A549 (cell line): Measurements from ENCODE around the gene TRMT1. TPM values are rescaled to one million over a fixed set of nuclear protein-coding genes. Genes with fewer than 3 reads are reported as not detected.

Experiments
- ATAC-seq, 2 experiments: fragments of 200-7000 bp in 1 of 2; fragments of >200 bp in 1 of 2; cut with Nextera tagmentation in 1 of 2; cut with Tn5 transposase in 1 of 2; 3 replicates each; pipeline versions ENCODE4 v1.8.0 to v1.9.1; 2018 to 2020; ENCODE audit warnings: mild to moderate bottlenecking in 1 of 2, moderate library complexity in 1 of 2
- CTCF ChIA-PET: fragments of 300-600 bp; sonication (Branson Sonifier 250); formaldehyde crosslinking; extraction: SDS; loops from one replicate; lab custom pipeline; 2021; ENCODE audit warnings: antibody characterized with exemption, inconsistent platforms; lab: Yijun Ruan, JAX
- POLR2A ChIA-PET: fragments of 350-600 bp; formaldehyde crosslinking; extraction: SDS; loops from one replicate; lab custom pipeline; 2021; ENCODE audit warnings: antibody characterized with exemption, inconsistent platforms; lab: Yijun Ruan, JAX
- DNase-seq, 2 experiments: peaks; one replicate each; pipeline versions ENCODE4 v3.0.0 to v3.0.0-alpha.2; 2011 to 2016; ENCODE audit warnings: low read depth in 1 of 2, low spot score in 1 of 2
- FAIRE-seq: peaks from 2 replicates; lab custom pipeline; 2011; peaks lifted over from hg19 to GRCh38; lab: Jason Lieb, UNC
- H3K27ac ChIP-seq, 2 experiments: fragments of >200 bp; sonication (Bioruptor Twin); formaldehyde crosslinking; 3 replicates each; pipeline ENCODE4 v1.5.1; 2016 to 2017
- H3K4me1 ChIP-seq: fragments of >200 bp; sonication (Bioruptor Twin); formaldehyde crosslinking; 3 replicates; pipeline ENCODE4 v1.6.1; 2016
- H3K4me2 ChIP-seq: fragments of >200 bp; sonication (Bioruptor Twin); formaldehyde crosslinking; 3 replicates; pipeline ENCODE4 v1.6.1; 2016
- H3K4me3 ChIP-seq: fragments of >200 bp; sonication (Bioruptor Twin); formaldehyde crosslinking; 3 replicates; pipeline ENCODE4 v1.5.1; 2016
- H3K9me3 ChIP-seq: fragments of >200 bp; sonication (Bioruptor Twin); formaldehyde crosslinking; 3 replicates; pipeline ENCODE4 v1.6.1; 2016
- CBX8 ChIP-seq: fragments of 200-600 bp; sonication (generic); IDR thresholded peaks from 2 replicates; pipeline ENCODE4 v1.6.1; 2016
- CHD4 ChIP-seq: fragments of 200-600 bp; sonication (generic); IDR thresholded peaks from 2 replicates; pipeline ENCODE4 v1.6.1; 2016; ENCODE audit warnings: antibody characterized with exemption, mild to moderate bottlenecking, borderline replicate concordance
- HDAC2 ChIP-seq: fragments of 200-600 bp; sonication (generic); IDR thresholded peaks from 2 replicates; pipeline ENCODE4 v1.6.1; 2016
- HEYL ChIP-seq: fragments of 250-450 bp; sonication (Bioruptor Pico); IDR thresholded peaks from 2 replicates; pipeline ENCODE4 v1.8.0; 2021; ENCODE audit warnings: mild to moderate bottlenecking, moderate library complexity
- HOXB13 ChIP-seq: fragments of 250-450 bp; sonication (Bioruptor Pico); IDR thresholded peaks from 2 replicates; pipeline ENCODE4 v1.5.0; 2020; ENCODE audit warnings: low read depth, mild to moderate bottlenecking, moderate library complexity
- JUNB ChIP-seq: fragments of >200 bp; sonication (Bioruptor Twin); formaldehyde crosslinking; IDR thresholded peaks from 2 replicates; pipeline ENCODE4 v1.6.1; 2016
- MAZ ChIP-seq: fragments of 150-350 bp; IDR thresholded peaks from 2 replicates; pipeline ENCODE4 v1.6.1; 2014; ENCODE audit warnings: antibody characterized with exemption, low read depth, low read length, borderline replicate concordance
- NPAS2 ChIP-seq: fragments of 250-450 bp; sonication (Bioruptor Pico); IDR thresholded peaks from 2 replicates; pipeline ENCODE4 v1.8.0; 2022; ENCODE audit warnings: mild to moderate bottlenecking, moderate library complexity, borderline replicate concordance
- PHF8 ChIP-seq: fragments of 200-600 bp; sonication (generic); IDR thresholded peaks from 2 replicates; pipeline ENCODE4 v1.6.1; 2016; ENCODE audit warnings: low read depth, mild to moderate bottlenecking, antibody characterized with exemption, moderate library complexity, borderline replicate concordance
- POLR2AphosphoS2 ChIP-seq: conservative IDR thresholded peaks from 2 replicates; pipeline ENCODE4 v1.6.1; 2012; ENCODE audit warnings: low read length, improper control_type of control experiment, inconsistent platforms
- RCOR1 ChIP-seq: fragments of 150-350 bp; IDR thresholded peaks from 2 replicates; pipeline ENCODE4 v1.6.1; 2014; ENCODE audit warnings: antibody characterized with exemption, low read length, low read depth
- RFX5 ChIP-seq: fragments of 450-650 bp; IDR thresholded peaks from 2 replicates; pipeline ENCODE4 v1.7.1; 2014; ENCODE audit warnings: antibody characterized with exemption, mild to moderate bottlenecking, moderate library complexity
- RNF2 ChIP-seq: fragments of 200-600 bp; sonication (generic); IDR thresholded peaks from 2 replicates; pipeline ENCODE4 v1.6.1; 2016; ENCODE audit warnings: low read depth, mild to moderate bottlenecking, antibody characterized with exemption, moderate library complexity, borderline replicate concordance
- SMC3 ChIP-seq: fragments of >200 bp; sonication (Bioruptor Twin); formaldehyde crosslinking; IDR thresholded peaks from 3 replicates; pipeline ENCODE4 v1.6.1; 2018; ENCODE audit warnings: inconsistent platforms
- TFCP2L1 ChIP-seq: fragments of 250-450 bp; sonication (Bioruptor Pico); IDR thresholded peaks from 2 replicates; pipeline ENCODE4 v1.5.0; 2021; ENCODE audit warnings: mild to moderate bottlenecking
- TP53 ChIP-seq: fragments of 250-450 bp; sonication (Bioruptor Pico); IDR thresholded peaks from 2 replicates; pipeline ENCODE4 v1.5.0; 2021; ENCODE audit warnings: mild to moderate bottlenecking, moderate library complexity
- WGBS: methylation state at CpG from one replicate; pipeline ENCODE4 v1.1.6; 2017; ENCODE audit errors: missing lambda C conversion rate; 5-methylcytosine and 5-hydroxymethylcytosine counted together
- polyA plus RNA-seq, 4 experiments: library from polyadenylated mRNA; depleted of rRNA in 3 of 4; stranded (reverse); fragments of >200 nt; fragmentation: RNase III in 1 of 4; extraction: RNeasy Plus Mini Kit Qiagen cat#74134 plus additional on column Dnase treatment in 1 of 4; gene quantifications; 2 replicates in 3 of 4; 3 replicates in 1 of 4; pipeline ENCODE4 v1.2.3, GENCODE V29; 2011 to 2017
- TF ChIP-seq, protein P1 (sequence below): IDR thresholded peaks from 2 replicates; pipeline ENCODE4 v1.6.1; 2012; ENCODE audit warnings: low read depth, borderline replicate concordance
- TF ChIP-seq, protein P2 (sequence below): fragments of >200 bp; sonication (Bioruptor Twin); formaldehyde crosslinking; IDR thresholded peaks from 3 replicates; pipeline ENCODE4 v1.5.1; 2016
- TF ChIP-seq, protein P3 (sequence below): fragments of 450-650 bp; IDR thresholded peaks from 2 replicates; pipeline ENCODE4 v1.6.1; 2014; ENCODE audit warnings: antibody characterized with exemption
- TF ChIP-seq, protein P4 (sequence below): fragments of 250-450 bp; sonication (Bioruptor Pico); IDR thresholded peaks from 2 replicates; pipeline ENCODE4 v1.5.0; 2020; ENCODE audit warnings: low read depth, mild to moderate bottlenecking, moderate library complexity
- TF ChIP-seq, protein P5 (sequence below): fragments of 250-450 bp; sonication (Bioruptor Pico); IDR thresholded peaks from 2 replicates; pipeline ENCODE4 v1.5.0; 2021; ENCODE audit warnings: mild to moderate bottlenecking, moderate library complexity, borderline replicate concordance

The TRMT1 gene
- polyA plus RNA-seq, 2 of the 4 experiments (the other 2 are of a cell fraction), result 18.2 to 29.8 TPM

DNA sequence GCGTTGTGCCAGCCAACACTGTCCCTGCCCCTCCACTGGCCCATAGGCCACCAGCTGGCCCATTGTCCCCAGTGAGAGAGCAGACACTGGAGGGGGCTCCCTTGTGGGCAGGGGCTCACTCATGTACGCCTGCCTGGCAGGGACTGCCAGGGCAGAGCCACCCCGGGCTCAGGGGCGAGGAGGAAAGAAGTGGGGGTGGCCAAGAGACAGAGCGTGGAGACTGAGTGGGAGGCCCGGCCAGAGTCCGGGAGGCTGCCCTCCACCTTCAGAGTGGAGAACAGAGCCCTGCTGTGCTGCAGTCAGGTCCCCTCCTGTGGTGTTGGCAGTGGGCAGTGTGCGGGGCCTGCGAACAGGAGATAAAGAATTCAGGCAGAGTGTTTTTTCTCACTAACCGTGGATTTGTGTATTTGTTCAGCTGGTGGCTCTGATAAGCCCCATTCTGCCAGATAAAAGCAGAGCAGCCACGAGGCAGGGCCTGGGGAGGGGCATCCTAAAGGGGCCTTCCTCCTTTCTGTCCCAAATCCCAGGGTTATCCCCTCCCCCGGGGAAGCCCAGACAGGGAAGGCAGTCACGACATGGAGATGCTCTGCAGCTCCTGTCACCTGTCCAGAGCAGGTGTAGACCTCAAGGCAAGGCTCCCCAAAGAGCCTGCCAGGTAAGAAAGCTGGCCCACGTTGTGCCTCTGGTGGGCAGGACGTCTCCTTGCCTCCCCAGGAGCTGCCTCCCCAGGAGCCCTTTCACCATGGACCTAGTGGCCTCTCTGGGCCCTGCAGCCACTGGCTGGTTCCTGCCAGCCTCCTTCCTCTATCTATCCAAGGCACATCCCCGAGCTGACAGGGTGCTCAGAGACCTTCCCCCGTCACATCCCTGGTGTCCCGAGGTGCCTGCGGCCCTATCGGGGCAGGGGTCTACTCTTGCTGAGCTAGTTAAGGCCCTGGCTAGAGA, 46.9 kb downstream of the TRMT1 start (continued):
- TF ChIP-seq JUNB (no peak), SMC3 (no peak)

DNA sequence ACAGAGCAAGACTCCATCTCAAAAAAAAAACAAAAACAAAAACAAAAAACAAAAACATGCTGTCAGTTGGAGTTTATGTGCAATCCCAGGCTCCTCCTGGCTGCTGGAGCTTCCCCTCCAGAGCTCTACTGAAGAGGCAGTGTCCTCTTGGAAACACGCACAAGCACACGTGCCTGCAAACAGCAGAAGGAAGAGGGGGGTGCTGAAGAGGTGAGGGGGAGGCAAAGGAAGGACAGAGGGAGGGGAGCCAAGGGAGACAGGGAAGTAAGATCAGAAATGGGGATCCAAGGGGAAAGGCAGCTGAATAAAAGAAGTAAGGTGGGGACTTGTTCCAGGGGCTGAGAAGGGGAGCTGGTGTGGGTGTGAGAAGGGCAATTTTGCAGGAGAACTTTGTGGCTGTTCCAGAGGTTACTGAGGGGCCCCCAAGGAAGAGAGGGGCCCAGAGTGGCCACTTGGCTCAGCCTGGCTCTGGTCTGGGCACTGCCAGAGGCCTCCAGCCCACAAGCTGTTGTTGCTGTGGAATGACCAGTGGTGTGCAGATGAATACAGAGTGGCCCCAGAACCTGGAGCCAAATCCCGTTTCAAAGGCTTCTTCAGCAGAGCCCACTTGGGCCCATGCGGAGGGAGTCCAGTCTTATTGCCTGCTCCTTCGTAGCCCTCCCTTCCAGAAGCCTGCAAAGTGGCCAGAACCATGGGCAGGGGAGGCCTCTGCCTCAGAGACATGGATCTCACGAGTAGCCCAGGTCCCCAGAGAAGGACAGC, 48.3 kb downstream of the TRMT1 start:
- H3K4me1 ChIP-seq, result no peaks in the 10 kb centered on the region
- no peak for ATAC-seq
- no peak for DNase-seq
- H3K4me3 ChIP-seq, result no peak overlapping the region
- POLR2A ChIA-PET, result no interaction called here
- H3K27ac ChIP-seq, result no peak overlapping the region
- no peak for FAIRE-seq
- CTCF ChIA-PET, result interaction anchor here (0.6 to 6.4 kb wide), 9 partner anchors 7 to 104 kb away, joined by 3 to 40 read pairs (median 8); no protein-coding TSS in a partner anchor
- H3K9me3 ChIP-seq, result no peaks in the 10 kb centered on the region
- WGBS, result 63% methylated on average over 2 of the region's 6 CpGs
- H3K4me2 ChIP-seq, result no peak overlapping the region
- TF ChIP-seq HOXB13 (CRISPR knock-in tag), result no peak
- no peak for TF ChIP-seq TP53 (CRISPR knock-in tag)

DNA sequence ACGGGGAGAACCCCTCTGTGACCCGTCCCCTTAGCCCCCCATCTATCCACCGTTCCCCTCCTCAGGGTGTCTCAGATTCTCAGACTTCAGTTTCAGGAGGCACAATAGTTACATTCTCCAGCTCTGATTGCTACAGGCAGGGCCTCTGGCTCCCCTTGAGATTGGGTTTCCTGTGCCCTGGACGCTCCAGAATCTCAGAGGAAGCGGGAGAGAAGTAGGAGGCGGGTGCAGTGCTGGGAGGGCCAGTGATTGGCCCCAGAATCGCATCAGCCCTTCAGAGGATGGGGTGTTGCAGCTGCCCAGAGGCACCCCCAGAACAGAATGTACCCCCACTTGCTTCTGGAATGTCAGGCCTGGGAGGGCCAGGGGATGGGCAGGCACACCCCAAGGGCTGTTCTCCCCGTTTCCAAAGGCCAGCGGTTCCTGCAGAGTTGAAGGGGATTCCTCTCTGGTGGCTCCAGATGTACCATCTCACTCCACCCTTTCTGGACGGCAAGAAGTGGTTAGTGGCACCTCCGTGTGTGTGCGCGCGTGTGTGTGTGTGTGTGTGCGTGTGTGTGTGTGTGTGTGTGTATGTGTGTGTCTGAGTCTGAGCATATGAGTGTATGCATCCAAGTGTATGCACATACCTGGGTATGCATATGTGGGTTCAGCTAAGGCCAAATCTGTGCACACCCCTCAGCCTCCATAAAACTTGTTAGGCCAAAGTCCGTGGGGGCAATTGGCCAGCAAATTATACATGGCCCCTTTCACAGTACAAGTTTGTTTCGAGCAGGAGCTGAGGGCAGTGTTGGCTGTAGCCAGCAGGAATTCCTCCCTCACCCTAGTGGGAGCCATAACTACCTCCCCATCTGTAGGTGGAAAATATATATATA, 49.4 kb downstream of the TRMT1 start:
- no peak for TF ChIP-seq TFCP2L1 (CRISPR knock-in tag)
- TF ChIP-seq PHF8, result no peak
- no peak for TF ChIP-seq CHD4
- no peak for TF ChIP-seq RNF2
- TF ChIP-seq, protein P1, sequence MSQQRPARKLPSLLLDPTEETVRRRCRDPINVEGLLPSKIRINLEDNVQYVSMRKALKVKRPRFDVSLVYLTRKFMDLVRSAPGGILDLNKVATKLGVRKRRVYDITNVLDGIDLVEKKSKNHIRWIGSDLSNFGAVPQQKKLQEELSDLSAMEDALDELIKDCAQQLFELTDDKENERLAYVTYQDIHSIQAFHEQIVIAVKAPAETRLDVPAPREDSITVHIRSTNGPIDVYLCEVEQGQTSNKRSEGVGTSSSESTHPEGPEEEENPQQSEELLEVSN, result no peak
- TF ChIP-seq HEYL, result no peak
- TF ChIP-seq, protein P2, sequence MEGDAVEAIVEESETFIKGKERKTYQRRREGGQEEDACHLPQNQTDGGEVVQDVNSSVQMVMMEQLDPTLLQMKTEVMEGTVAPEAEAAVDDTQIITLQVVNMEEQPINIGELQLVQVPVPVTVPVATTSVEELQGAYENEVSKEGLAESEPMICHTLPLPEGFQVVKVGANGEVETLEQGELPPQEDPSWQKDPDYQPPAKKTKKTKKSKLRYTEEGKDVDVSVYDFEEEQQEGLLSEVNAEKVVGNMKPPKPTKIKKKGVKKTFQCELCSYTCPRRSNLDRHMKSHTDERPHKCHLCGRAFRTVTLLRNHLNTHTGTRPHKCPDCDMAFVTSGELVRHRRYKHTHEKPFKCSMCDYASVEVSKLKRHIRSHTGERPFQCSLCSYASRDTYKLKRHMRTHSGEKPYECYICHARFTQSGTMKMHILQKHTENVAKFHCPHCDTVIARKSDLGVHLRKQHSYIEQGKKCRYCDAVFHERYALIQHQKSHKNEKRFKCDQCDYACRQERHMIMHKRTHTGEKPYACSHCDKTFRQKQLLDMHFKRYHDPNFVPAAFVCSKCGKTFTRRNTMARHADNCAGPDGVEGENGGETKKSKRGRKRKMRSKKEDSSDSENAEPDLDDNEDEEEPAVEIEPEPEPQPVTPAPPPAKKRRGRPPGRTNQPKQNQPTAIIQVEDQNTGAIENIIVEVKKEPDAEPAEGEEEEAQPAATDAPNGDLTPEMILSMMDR, result no peak
- no peak for TF ChIP-seq CBX8
- TF ChIP-seq POLR2AphosphoS2, result no peak
- TF ChIP-seq TP53 (CRISPR knock-in tag), result no peak
- TF ChIP-seq, protein P3, sequence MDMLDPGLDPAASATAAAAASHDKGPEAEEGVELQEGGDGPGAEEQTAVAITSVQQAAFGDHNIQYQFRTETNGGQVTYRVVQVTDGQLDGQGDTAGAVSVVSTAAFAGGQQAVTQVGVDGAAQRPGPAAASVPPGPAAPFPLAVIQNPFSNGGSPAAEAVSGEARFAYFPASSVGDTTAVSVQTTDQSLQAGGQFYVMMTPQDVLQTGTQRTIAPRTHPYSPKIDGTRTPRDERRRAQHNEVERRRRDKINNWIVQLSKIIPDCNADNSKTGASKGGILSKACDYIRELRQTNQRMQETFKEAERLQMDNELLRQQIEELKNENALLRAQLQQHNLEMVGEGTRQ, result no peak
- no peak for TF ChIP-seq HOXB13 (CRISPR knock-in tag)
- TF ChIP-seq, protein P4, sequence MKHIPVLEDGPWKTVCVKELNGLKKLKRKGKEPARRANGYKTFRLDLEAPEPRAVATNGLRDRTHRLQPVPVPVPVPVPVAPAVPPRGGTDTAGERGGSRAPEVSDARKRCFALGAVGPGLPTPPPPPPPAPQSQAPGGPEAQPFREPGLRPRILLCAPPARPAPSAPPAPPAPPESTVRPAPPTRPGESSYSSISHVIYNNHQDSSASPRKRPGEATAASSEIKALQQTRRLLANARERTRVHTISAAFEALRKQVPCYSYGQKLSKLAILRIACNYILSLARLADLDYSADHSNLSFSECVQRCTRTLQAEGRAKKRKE (CRISPR knock-in tag), result no peak
- no peak for TF ChIP-seq MAZ
- no peak for TF ChIP-seq RFX5
- no peak for TF ChIP-seq HDAC2
- TF ChIP-seq, protein P5, sequence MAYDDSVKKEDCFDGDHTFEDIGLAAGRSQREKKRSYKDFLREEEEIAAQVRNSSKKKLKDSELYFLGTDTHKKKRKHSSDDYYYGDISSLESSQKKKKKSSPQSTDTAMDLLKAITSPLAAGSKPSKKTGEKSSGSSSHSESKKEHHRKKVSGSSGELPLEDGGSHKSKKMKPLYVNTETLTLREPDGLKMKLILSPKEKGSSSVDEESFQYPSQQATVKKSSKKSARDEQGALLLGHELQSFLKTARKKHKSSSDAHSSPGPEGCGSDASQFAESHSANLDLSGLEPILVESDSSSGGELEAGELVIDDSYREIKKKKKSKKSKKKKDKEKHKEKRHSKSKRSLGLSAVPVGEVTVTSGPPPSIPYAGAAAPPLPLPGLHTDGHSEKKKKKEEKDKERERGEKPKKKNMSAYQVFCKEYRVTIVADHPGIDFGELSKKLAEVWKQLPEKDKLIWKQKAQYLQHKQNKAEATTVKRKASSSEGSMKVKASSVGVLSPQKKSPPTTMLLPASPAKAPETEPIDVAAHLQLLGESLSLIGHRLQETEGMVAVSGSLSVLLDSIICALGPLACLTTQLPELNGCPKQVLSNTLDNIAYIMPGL (CRISPR knock-in tag), result no peak
- TF ChIP-seq NPAS2 (CRISPR knock-in tag), result no peak
- no peak for TF ChIP-seq RCOR1
- WGBS, result 71% methylated on average over 12 of the region's 17 CpGs
- H3K4me2 ChIP-seq, result no peak overlapping the region
- POLR2A ChIA-PET, result no interaction called here
- no peak for DNase-seq
- no peak for FAIRE-seq
- no peaks in the 10 kb centered on the region for H3K9me3 ChIP-seq
- no peak for ATAC-seq
- CTCF ChIA-PET, result interaction anchor here (1.7 to 9.6 kb wide), 6 partner anchors 10 to 102 kb away, joined by 6 to 127 read pairs (median 12); no protein-coding TSS in a partner anchor
- no peak overlapping the region for H3K27ac ChIP-seq
- no peak overlapping the region for H3K4me3 ChIP-seq
- no peaks in the 10 kb centered on the region for H3K4me1 ChIP-seq
